T-helper 9 cell (primary cell): ENCODE results near the gene ADAM12.
"Not testable (repeated sequence)": the region's sequence is repeated elsewhere in the genome, so short reads cannot be mapped to it uniquely, and the experiment has no call there.

ENCODE experiments used
- DNase-seq: peaks from one replicate; pipeline ENCODE4 v3.0.0-alpha.2; 2020

Gene ADAM12

DNA sequence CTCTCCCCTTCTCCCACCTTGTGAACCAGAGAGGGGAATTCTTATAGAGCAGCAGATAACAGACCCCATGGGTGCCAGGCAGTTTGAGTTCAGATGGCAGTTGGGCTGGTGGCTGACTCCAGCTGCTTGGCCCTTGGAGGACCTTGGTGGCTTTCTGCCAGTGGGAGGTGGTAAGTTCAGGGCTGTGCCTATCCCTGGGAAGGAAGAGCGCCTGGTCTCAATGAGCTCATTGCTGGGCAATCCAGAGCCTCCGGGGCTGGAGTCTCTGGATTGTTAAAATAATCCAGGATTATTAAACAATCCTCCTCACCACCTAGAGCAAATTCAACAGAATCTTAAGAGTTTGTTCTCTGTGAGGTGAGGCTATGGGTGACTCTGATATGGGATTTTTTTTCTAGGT, 386.7 kb downstream of the ADAM12 start:
- no peak for DNase-seq

- no peak for DNase-seq
Measured at GRCh38 chr10:125999694-126000093, 388.6 kb downstream of the ADAM12 start.

DNA sequence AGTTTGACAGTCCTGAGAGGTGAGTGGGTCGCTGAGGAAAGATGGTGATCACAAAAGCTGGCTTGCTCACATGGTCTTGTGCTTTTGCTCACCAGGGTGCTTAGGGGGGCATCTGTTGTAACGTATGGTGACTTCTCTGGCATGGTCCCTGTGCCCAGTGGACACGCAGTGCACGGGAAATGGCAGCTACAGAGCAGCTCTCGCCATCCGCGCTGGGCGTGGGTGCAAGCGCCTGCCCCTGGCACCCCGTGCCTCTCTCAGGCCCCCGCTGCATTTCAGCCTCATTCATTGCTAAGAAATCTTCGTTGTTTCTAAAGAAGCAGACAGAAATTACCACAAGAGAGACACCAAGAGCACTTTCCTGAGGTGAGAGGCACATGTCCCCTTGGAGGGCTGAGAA, 390.7 kb downstream of the ADAM12 start:
- DNase-seq, result no peak

DNA sequence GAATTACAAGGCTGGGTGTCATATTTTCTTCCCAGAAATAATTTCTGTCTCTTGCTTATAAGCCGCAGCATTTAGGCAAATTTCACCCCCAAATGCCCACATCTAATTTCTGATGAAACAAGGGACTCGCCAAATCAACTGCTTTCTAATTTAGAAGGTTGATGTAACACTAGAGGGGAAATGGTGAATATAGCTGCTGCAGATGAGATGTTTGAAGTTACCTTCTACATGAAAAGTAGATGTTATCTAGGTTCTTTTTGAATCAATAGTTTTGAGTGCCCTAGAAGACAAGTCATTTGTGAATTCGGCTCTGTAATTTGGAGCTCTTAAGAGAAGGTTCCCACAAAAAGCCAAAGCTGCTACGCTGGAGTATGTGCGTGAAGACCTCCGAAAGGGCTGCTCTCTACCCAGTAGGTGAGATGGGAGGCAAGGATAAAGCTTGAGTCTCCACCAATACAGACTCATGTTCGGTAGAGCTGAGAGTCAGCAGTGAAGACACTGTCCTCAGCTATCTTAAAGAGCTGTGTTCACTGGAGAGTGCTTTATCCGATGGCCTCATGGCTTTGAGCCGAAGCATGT, 392.5 kb downstream of the ADAM12 start:
- no peak for DNase-seq

GRCh38 chr10:125994601-125995000, 393.7 kb downstream of the ADAM12 start:
- DNase-seq, result no peak

DNA sequence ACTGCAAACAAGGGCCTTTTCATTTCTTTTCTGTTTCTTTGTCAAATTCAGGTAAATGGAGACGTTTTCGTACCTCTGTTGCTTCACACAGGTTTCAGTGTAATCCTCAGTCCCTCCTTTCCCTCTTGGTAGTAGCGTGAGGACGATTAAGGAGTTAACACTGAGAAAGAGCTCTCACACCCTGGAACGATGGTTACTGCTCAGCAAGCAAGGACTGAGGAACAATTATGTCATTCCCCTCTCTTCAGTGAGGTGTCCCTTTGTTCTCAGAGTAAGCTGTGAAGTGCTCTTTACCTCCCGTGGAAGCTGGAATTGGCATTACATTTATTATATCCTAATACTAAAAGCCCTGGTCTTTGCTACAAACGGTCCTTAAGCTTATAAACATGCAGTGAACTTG, 396.0 kb downstream of the ADAM12 start:
- DNase-seq, result no peak

- DNase-seq, result no peak
Measured at GRCh38 chr10:125991392-125991791, 396.9 kb downstream of the ADAM12 start.

DNA sequence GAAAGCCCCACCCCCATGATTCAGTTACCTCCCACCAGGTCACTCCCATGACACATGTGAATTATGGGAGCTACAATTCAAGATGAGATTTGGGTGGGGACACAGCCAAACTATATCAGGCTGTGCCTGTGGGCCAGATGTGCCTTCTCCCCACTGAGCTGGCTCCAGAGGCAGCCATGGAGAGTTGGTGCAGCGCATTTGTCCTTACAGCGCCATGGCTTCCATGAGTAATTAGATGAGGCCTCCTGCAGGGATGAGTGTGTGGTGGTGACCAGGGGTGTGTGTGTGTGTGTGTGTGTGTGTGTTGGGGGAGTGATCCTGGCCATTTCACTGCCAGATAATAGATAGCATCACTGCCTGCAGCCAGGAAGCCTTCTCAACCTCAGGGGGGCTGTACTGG, 397.3 kb downstream of the ADAM12 start:
- DNase-seq, result no peak

- DNase-seq, result no peak
Measured at GRCh38 chr10:125989791-125990190, 398.5 kb downstream of the ADAM12 start.

DNA sequence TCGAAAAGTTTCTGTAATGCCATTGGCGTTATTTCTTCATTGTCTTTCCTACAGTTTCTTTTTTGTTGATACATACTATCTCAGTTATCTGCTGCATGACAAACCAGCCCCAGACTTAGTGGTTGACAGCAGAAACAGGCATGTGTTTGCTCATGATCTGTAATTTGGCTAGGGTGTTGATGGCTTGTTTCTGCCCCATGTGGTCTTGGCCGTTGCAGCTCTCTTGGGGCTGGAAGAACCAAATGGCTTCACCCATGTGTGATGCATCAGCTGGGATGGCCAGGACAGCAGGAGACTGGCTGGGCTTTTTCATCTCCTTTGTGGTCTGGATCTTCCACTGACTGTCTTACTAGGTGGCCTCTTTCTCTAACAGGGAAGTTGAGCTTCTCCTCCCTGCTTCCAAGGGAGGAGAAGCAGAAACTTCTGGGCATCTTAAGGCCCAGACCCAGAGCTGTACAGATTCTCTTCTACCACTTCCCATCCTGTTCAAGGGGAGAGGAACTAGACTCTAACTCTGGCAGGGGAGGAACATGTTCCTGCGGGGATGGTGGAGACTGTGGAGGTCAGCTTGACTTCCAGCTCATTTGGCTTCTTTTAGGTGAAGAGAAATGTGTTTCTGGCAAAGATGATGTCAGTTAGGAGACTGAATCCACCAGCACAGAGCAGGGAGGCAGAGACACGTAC, 402.6 kb downstream of the ADAM12 start:
- no peak for DNase-seq

- DNase-seq, result no peak
Measured at GRCh38 chr10:125984865-125985495, 403.3 kb downstream of the ADAM12 start.

GRCh38 chr10:125984346-125984745, 403.9 kb downstream of the ADAM12 start:
- DNase-seq, result no peak

DNA sequence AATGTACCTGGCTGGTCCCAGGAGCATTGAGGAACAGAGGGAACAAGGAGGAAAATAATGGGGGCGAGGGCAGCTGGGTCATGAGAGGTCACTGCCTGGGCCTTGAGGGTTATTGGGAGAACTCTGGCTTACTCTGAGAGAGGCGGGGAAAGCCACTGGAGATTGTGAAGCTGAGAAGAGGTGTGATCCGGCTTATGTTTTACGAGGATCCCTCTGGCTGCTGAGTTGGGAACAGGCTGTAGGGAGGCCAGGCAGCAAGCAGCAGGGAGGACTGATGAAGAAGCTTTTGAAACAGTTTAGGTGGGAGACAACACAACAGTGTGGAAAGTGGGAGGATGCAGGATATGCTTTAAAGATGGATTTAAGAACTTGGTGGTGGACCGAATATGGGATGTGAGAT, 404.6 kb downstream of the ADAM12 start:
- DNase-seq, result no peak

GRCh38 chr10:125983161-125983560, 405.1 kb downstream of the ADAM12 start:
- DNase-seq, result no peak

DNA sequence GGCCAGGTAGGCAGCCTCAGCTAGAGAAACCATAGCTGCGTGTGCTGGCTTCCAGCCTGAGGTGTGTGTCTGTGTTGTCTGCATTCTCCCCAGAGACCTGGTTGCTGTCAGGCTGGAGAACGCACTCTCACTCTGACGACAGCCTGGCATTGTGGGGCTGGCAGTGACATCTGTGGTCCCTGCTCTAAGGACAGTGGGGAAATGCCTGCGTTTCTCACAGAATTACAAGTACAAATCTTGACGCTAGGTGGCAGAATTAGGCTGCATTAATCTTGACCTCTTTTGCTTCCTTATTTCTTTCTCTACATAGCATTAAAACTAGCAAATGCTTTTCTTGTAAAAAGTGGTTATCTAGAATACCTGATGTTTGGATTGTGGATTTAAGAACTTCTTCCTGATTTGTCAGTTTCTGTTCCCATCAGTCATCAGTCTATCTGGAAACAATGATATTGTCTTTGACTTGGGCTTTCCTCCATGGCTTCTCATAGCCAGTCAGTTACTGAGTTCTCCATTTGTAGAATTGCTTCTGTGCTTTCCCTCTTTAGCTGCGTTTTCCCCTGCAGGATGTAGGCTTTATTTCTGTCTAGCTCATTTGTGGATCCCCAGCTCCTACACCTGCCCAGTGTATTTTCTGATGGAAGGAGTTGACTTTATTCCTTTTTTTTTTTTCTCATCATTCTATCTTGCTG, 405.9 kb downstream of the ADAM12 start:
- no peak for DNase-seq

DNA sequence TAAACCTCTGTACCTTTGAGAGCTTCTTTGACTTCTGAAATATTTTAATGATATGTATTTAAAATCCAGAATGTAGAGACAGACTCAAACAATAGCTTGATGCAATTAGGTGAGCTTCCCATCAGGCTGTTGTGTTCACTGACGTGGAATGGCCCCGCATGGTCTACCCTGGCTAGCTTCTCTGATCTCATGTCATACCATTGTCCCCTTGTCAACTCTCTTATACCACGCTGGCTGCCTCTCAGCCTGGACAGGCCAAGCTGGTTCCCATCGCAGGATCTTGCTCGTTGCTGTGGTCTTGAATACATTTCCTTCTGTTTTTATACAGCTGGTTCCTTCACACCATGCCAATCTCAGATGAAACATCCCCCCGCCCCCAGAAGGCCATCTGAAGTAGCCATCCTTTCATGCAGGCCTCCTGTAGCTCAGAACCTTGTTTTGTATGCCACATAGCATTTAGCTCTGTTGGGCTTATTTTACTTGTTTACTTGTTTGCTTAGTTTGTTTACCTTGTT, 407.7 kb downstream of the ADAM12 start:
- DNase-seq, result no peak

DNA sequence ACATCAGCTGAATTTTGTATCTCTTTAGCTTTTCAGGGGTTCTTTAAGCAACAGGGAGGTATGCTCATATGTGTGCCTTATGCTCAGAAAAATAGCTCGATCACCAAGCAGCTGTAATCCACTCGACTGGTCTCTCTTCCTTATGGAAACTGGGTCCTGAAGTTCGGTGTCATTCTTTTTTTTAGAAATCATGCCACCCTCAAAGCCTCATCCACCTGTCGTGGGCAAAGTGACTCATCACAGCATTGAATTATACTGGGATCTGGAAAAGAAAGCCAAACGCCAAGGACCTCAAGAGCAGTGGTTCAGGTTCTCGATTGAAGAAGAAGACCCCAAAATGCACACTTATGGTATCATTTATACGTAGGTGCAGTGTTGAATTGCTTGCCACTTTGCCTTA, 408.3 kb downstream of the ADAM12 start:
- no peak for DNase-seq

- no peak for DNase-seq
Measured at GRCh38 chr10:125976960-125977605, 411.2 kb downstream of the ADAM12 start.

GRCh38 chr10:125970077-125970630, 418.1 kb downstream of the ADAM12 start:
- DNase-seq, result not testable (repeated sequence)

- DNase-seq, result no peak
Measured at GRCh38 chr10:125967533-125967932, 420.7 kb downstream of the ADAM12 start.

DNA sequence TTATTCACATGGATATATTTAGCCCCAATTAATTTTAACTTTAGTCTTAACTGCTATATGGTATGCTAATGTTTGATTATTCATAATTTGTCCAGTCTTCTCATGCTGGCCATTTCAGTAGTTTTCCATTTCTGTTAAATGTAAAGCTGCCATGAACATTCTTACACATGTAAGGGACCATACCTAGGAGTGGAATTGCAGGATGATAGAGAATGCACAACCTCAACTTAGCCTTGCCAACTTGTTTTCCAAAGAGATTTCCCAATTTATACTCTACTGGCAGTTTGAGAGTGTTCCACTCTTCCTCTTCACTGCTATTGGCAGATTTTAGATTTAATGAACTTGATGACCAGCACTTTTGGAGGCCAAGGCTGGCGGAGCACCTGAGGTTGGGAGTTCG, 423.7 kb downstream of the ADAM12 start:
- DNase-seq, result no peak
